AG10803 (cell line): ENCODE results near the gene RAB7A.

Experiments used
- DNase-seq: peaks from one replicate; pipeline ENCODE4 v3.0.0; 2010; ENCODE audit warnings: low read depth
- H3K4me3 ChIP-seq: 2 replicates; pipeline ENCODE4 v1.5.1; 2011; ENCODE audit warnings: mild to moderate bottlenecking, low read length, control low read depth
- CTCF ChIP-seq: conservative IDR thresholded peaks from 2 replicates; pipeline ENCODE4 v1.5.1; 2011; ENCODE audit warnings: mild to moderate bottlenecking, low read length, control low read depth, inconsistent platforms

The RAB7A gene

GRCh38 chr3:128753715-128754114, 27.7 kb downstream of the RAB7A start:
- no peak for TF ChIP-seq CTCF
- DNase-seq, result no peak
- no peak overlapping the region for H3K4me3 ChIP-seq

- no peak overlapping the region for H3K4me3 ChIP-seq
- no peak for TF ChIP-seq CTCF
- DNase-seq, result no peak
Observed at GRCh38 chr3:128760042-128760441, 34.1 kb downstream of the RAB7A start.

- no peak for TF ChIP-seq CTCF
- no peak overlapping the region for H3K4me3 ChIP-seq
- no peak for DNase-seq
Observed at GRCh38 chr3:128760881-128761280, 34.9 kb downstream of the RAB7A start.

- H3K4me3 ChIP-seq, result no peak overlapping the region
- DNase-seq, result no peak
- no peak for TF ChIP-seq CTCF
Observed at GRCh38 chr3:128761392-128761791, 35.4 kb downstream of the RAB7A start.

GRCh38 chr3:128763967-128764366, 38.0 kb downstream of the RAB7A start:
- no peak for TF ChIP-seq CTCF
- H3K4me3 ChIP-seq, result no peak overlapping the region

GRCh38 chr3:128764863-128765262, 38.9 kb downstream of the RAB7A start:
- H3K4me3 ChIP-seq, result no peak overlapping the region
- DNase-seq, result no peak
- TF ChIP-seq CTCF, result no peak

More at GRCh38 chr3:128763967-128764366, 38.0 kb downstream of the RAB7A start:
- no peak for DNase-seq

- peak; percentile 52 for DNase-seq
- H3K4me3 ChIP-seq, result no peak overlapping the region
- no peak for TF ChIP-seq CTCF
Observed at GRCh38 chr3:128767094-128767750, 41.2 kb downstream of the RAB7A start.
